ENCODE results near the gene PAQR9.
"Not testable (repeated sequence)": the region's sequence is repeated elsewhere in the genome, so short reads cannot be mapped to it uniquely, and the experiment has no call there.

The PAQR9 gene

GRCh38 chr3:142963516-142964448 lies at the start of gene PAQR9:
TSS of gene PAQR9 (minus strand) at chr3:142963674. CDS start at chr3:142963336, 338 bp downstream.
- DNase-seq: peak; percentile 25

- no peak for DNase-seq
Observed at GRCh38 chr3:143011705-143012104, 48.2 kb upstream of the PAQR9 start.

- no peak for DNase-seq
Observed at GRCh38 chr3:143010024-143010423, 46.5 kb upstream of the PAQR9 start.

- DNase-seq: no peak
Observed at GRCh38 chr3:143004823-143005222, 41.3 kb upstream of the PAQR9 start.

- no peak for DNase-seq
Observed at GRCh38 chr3:143002727-143003126, 39.3 kb upstream of the PAQR9 start.

- DNase-seq: peak; percentile 20
Observed at GRCh38 chr3:143002083-143002712, 38.7 kb upstream of the PAQR9 start.

- DNase-seq: peak; percentile 94
Observed at GRCh38 chr3:143001369-143002082, 38.1 kb upstream of the PAQR9 start, which contains the start of gene U2SURP. TSS of gene U2SURP (plus strand) at chr3:143001570. CDS start at chr3:143001629, 59 bp downstream.

- peak; percentile 71 for DNase-seq
Observed at GRCh38 chr3:143001034-143001368, 37.5 kb upstream of the PAQR9 start.

GRCh38 chr3:143000528-143000927 lies 37.1 kb upstream of the PAQR9 start:
- DNase-seq: no peak

GRCh38 chr3:142999881-143000280 lies 36.4 kb upstream of the PAQR9 start:
- no peak for DNase-seq

- no peak for DNase-seq
Observed at GRCh38 chr3:142998439-142998838, 35.0 kb upstream of the PAQR9 start.

- DNase-seq: no peak
Observed at GRCh38 chr3:142997330-142997729, 33.9 kb upstream of the PAQR9 start.

- peak; percentile 74 for DNase-seq
Observed at GRCh38 chr3:142993958-142994442, 30.5 kb upstream of the PAQR9 start.

GRCh38 chr3:142992323-142992722 lies 28.8 kb upstream of the PAQR9 start:
- DNase-seq: no peak

- DNase-seq: no peak
Observed at GRCh38 chr3:142990721-142991120, 27.2 kb upstream of the PAQR9 start.

- DNase-seq: not testable (repeated sequence)
Observed at GRCh38 chr3:142988826-142989225, 25.4 kb upstream of the PAQR9 start.

- not testable (repeated sequence) for DNase-seq
Observed at GRCh38 chr3:142988221-142988620, 24.7 kb upstream of the PAQR9 start.

- no peak for DNase-seq
Observed at GRCh38 chr3:142987707-142988106, 24.2 kb upstream of the PAQR9 start.

- DNase-seq: no peak
Observed at GRCh38 chr3:142987080-142987700, 23.7 kb upstream of the PAQR9 start.

- no peak for DNase-seq
Observed at GRCh38 chr3:142984255-142984654, 20.8 kb upstream of the PAQR9 start.

- DNase-seq: no peak
Observed at GRCh38 chr3:142983318-142983717, 19.8 kb upstream of the PAQR9 start.

- no peak for DNase-seq
Observed at GRCh38 chr3:142982038-142982773, 18.7 kb upstream of the PAQR9 start.
